ENCODE results near the gene ATP10D.

The ATP10D gene

GRCh38 chr4:47485047-47485692 lies at the start of gene ATP10D:
Gene ATP10D (plus strand): TSS chr4:47485275. CDS start chr4:47512541, 27,266 bp downstream.
- DNase-seq (ENCODE audit: low read depth): peak; percentile 80
- H3K4me3 ChIP-seq (ENCODE audit: low read length): peak within 1 kb of the TSS; percentile 79
- no peak for TF ChIP-seq CTCF (conservative IDR thresholded peaks at IDR 0.05; ENCODE audit: low read depth, low read length)

- DNase-seq (ENCODE audit: low read depth): no peak
- H3K4me3 ChIP-seq (ENCODE audit: low read length): no peak overlapping the region
- TF ChIP-seq CTCF (conservative IDR thresholded peaks at IDR 0.05; ENCODE audit: low read depth, low read length): no peak
These were observed 42.1 kb upstream of the ATP10D start for GRCh38 chr4:47442980-47443379.

GRCh38 chr4:47444031-47444430 lies 41.0 kb upstream of the ATP10D start:
- TF ChIP-seq CTCF (conservative IDR thresholded peaks at IDR 0.05; ENCODE audit: low read depth, low read length): no peak
- DNase-seq (ENCODE audit: low read depth): no peak
- no peak overlapping the region for H3K4me3 ChIP-seq (ENCODE audit: low read length)

- no peak for TF ChIP-seq CTCF (conservative IDR thresholded peaks at IDR 0.05; ENCODE audit: low read depth, low read length)
- no peak overlapping the region for H3K4me3 ChIP-seq (ENCODE audit: low read length)
- no peak for DNase-seq (ENCODE audit: low read depth)
These were observed 33.4 kb upstream of the ATP10D start for GRCh38 chr4:47451657-47452056.

- DNase-seq (ENCODE audit: low read depth): no peak
- TF ChIP-seq CTCF (conservative IDR thresholded peaks at IDR 0.05; ENCODE audit: low read depth, low read length): no peak
- peak overlapping the region; percentile 80 for H3K4me3 ChIP-seq (ENCODE audit: low read length)
These were observed 22.3 kb upstream of the ATP10D start for GRCh38 chr4:47462799-47463234.

GRCh38 chr4:47463235-47463956 lies 21.7 kb upstream of the ATP10D start, which contains the start of gene COMMD8:
Gene COMMD8 (minus strand): TSS chr4:47463702. CDS start chr4:47463651, 51 bp downstream.
- peak; percentile 84 for DNase-seq (ENCODE audit: low read depth)
- peak; percentile 11 for TF ChIP-seq CTCF (conservative IDR thresholded peaks at IDR 0.05; ENCODE audit: low read depth, low read length)
- peak within 1 kb of the TSS; percentile 80 for H3K4me3 ChIP-seq (ENCODE audit: low read length)

- H3K4me3 ChIP-seq (ENCODE audit: low read length): no peak overlapping the region
- DNase-seq (ENCODE audit: low read depth): no peak
- TF ChIP-seq CTCF (conservative IDR thresholded peaks at IDR 0.05; ENCODE audit: low read depth, low read length): no peak
These were observed 20.1 kb upstream of the ATP10D start for GRCh38 chr4:47465004-47465403.
